ACC112 (cell line): ENCODE results near the gene AOPEP.
"Not testable (repeated sequence)": the region's sequence is repeated elsewhere in the genome, so short reads cannot be mapped to it uniquely, and the experiment has no call there.

Experiments used
- H2AFZ ChIP-seq: fragments of 200-600 bp; sonication (generic); one replicate; pipeline ENCODE4 v1.6.0; 2017; ENCODE audit warnings: antibody characterized with exemption, low read length; ENCODE audit not compliant: unreplicated experiment
- H3K27ac ChIP-seq: fragments of 200-600 bp; sonication (generic); 2 replicates; pipeline ENCODE4 v1.5.1; 2014; ENCODE audit warnings: low read depth, mild to moderate bottlenecking, antibody characterized with exemption, low read length, moderate library complexity
- H3K27me3 ChIP-seq: fragments of 200-600 bp; sonication (generic); 2 replicates; pipeline ENCODE4 v1.6.1; 2014; ENCODE audit warnings: mild to moderate bottlenecking, antibody characterized with exemption, low read length, moderate library complexity, mixed read lengths; ENCODE audit not compliant: insufficient read depth
- H3K36me3 ChIP-seq: fragments of 200-600 bp; sonication (generic); 2 replicates; pipeline ENCODE4 v1.6.1; 2016; ENCODE audit warnings: mild to moderate bottlenecking, antibody characterized with exemption, low read length, moderate library complexity, mixed read lengths; ENCODE audit not compliant: insufficient read depth
- H3K4me1 ChIP-seq: fragments of 200-600 bp; sonication (generic); one replicate; pipeline ENCODE4 v1.6.1; 2016; ENCODE audit warnings: low read length, mixed read lengths; ENCODE audit not compliant: insufficient read depth, unreplicated experiment, control insufficient read depth
- H3K4me3 ChIP-seq: fragments of 200-600 bp; sonication (generic); 2 replicates; pipeline ENCODE4 v1.5.1; 2014; ENCODE audit warnings: mild to moderate bottlenecking, low read depth, low read length
- H3K79me2 ChIP-seq: fragments of 200-600 bp; sonication (generic); one replicate; pipeline ENCODE4 v1.6.0; 2016; ENCODE audit warnings: low read length; ENCODE audit not compliant: control insufficient read depth, unreplicated experiment, insufficient read depth

Gene AOPEP

DNA sequence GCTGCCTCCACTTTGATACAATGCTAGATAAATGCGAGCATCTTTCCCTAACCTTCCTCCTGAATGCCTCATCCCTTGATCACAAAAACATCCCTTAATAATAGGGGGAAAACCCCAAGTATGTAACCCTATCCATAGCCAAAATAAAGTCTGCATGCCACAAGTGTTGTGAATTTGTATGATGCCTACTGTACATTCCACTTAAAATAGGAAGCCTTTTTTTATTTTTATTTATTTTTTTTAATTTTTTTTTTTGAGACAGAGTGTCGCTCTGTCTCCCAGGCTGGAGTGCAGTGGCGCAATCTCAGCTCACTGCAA, 207.0 kb downstream of the AOPEP start:
- Histone ChIP-seq H3K27ac (peak overlapping the region; percentile 26; the same call in 1 of the 2 replicates), H3K4me1 (peaks cover 22% of the 10 kb centered on the region), H3K36me3 (no peaks in the 10 kb centered on the region), H3K27me3 (no peaks in the 10 kb centered on the region), H3K4me3 (no peak overlapping the region), H3K79me2 (no peaks in the 10 kb centered on the region), H2AFZ (no peak overlapping the region)

DNA sequence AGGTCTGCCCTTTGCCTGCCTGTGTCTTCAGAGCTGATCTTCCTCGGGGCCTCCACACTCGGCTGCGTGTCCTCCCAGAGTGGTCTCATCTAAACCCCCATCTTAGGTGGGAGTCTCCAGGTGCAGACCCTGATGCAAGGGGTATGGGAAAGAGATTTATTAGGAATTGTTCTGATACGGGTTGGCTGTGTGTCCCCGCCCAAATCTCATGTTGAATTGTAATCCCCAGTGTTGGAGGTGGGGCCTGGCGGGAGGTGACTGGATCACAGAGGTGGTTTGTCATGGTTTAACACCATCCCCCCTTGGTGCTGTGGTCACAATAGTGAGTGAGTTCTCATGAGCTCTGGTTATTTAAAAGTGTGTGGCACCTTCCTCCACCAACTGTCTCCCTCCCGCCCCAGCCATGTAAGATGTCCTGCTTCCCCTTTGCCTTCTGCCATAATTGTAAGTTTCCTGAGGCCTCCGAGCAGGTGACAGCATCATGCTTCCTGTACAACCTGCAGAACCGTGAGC, 208.4 kb downstream of the AOPEP start:
- H3K27ac ChIP-seq, result no peak overlapping the region
- no peaks in the 10 kb centered on the region for H3K36me3 ChIP-seq
- H2AFZ ChIP-seq, result no peak overlapping the region
- no peaks in the 10 kb centered on the region for H3K79me2 ChIP-seq
- H3K27me3 ChIP-seq, result no peaks in the 10 kb centered on the region
- no peak overlapping the region for H3K4me3 ChIP-seq
- H3K4me1 ChIP-seq, result peaks cover 22% of the 10 kb centered on the region

DNA sequence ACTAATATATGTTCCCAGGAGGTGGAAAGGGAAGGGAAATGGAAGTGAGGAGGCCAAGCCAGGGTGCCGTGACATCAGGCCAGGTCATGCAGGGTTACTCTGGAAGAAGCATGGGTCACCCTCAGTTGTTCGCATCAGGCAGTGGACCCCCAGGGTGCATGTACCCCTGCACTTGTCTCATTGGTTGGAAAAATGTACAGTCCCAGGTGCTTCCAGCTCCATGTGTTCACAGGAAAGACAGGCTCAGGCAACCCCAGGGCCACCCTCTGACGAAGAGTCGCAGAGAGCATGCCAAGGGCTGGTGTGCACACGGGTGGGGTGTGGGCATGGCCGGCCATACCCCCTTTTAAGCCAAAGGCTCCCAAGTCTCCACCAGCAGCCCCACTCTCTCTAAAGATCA, 208.9 kb downstream of the AOPEP start:
- no peaks in the 10 kb centered on the region for H3K27me3 ChIP-seq
- no peaks in the 10 kb centered on the region for H3K79me2 ChIP-seq
- H3K27ac ChIP-seq, result no peak overlapping the region
- peaks cover 22% of the 10 kb centered on the region for H3K4me1 ChIP-seq
- no peak overlapping the region for H3K4me3 ChIP-seq
- H2AFZ ChIP-seq, result no peak overlapping the region
- H3K36me3 ChIP-seq, result no peaks in the 10 kb centered on the region

- Histone ChIP-seq H3K4me1 (peaks cover 31% of the 10 kb centered on the region), H3K27me3 (no peaks in the 10 kb centered on the region), H2AFZ (no peak overlapping the region), H3K79me2 (no peaks in the 10 kb centered on the region), H3K4me3 (no peak overlapping the region), H3K27ac (no peak overlapping the region), H3K36me3 (no peaks in the 10 kb centered on the region)
Measured at GRCh38 chr9:94936419-94936818, 209.9 kb downstream of the AOPEP start.

- Histone ChIP-seq H3K4me1 (peaks cover 41% of the 10 kb centered on the region), H3K27ac (peak overlapping the region; percentile 75), H2AFZ (no peak overlapping the region), H3K36me3 (no peaks in the 10 kb centered on the region), H3K79me2 (no peaks in the 10 kb centered on the region), H3K27me3 (no peaks in the 10 kb centered on the region), H3K4me3 (no peak overlapping the region)
Measured at GRCh38 chr9:94937214-94937903, 210.9 kb downstream of the AOPEP start.

GRCh38 chr9:94938384-94938783, 211.9 kb downstream of the AOPEP start:
- Histone ChIP-seq H3K4me3 (no peak overlapping the region), H3K79me2 (no peaks in the 10 kb centered on the region), H3K36me3 (no peaks in the 10 kb centered on the region), H3K27ac (peak overlapping the region; percentile 75), H3K4me1 (peaks cover 34% of the 10 kb centered on the region), H2AFZ (no peak overlapping the region), H3K27me3 (no peaks in the 10 kb centered on the region)

DNA sequence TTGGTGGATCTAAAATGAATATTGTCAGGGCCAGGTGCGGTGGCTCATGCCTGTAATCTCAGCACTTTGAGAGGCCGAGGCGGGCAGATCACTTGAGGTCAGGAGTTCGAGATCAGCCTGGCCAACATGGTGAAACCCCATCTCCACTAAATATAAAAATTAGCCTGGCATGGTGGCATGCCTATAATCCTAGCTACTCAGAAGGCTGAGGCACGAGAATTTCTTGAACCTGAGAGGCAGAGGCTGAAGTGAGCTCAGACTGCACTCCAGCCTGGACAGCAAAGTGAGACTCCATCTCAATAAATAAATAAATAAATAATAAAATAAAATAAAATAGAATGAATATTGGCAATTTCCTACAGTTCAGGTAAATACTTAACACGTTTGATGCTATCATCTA, 213.8 kb downstream of the AOPEP start:
- H3K4me3 ChIP-seq, H3K79me2 ChIP-seq, H3K27me3 ChIP-seq, H3K36me3 ChIP-seq, H3K27ac ChIP-seq, H2AFZ ChIP-seq: not testable (repeated sequence)
- H3K4me1 ChIP-seq, result peaks cover 49% of the 10 kb centered on the region

GRCh38 chr9:94941211-94941875, 214.8 kb downstream of the AOPEP start:
- Histone ChIP-seq H3K79me2 (no peaks in the 10 kb centered on the region), H3K4me1 (peaks cover 60% of the 10 kb centered on the region), H3K36me3 (no peaks in the 10 kb centered on the region), H3K27me3 (no peaks in the 10 kb centered on the region), H2AFZ (no peak overlapping the region), H3K27ac (peak overlapping the region; percentile 73), H3K4me3 (peak overlapping the region; percentile 9; the same call in 1 of the 2 replicates)

DNA sequence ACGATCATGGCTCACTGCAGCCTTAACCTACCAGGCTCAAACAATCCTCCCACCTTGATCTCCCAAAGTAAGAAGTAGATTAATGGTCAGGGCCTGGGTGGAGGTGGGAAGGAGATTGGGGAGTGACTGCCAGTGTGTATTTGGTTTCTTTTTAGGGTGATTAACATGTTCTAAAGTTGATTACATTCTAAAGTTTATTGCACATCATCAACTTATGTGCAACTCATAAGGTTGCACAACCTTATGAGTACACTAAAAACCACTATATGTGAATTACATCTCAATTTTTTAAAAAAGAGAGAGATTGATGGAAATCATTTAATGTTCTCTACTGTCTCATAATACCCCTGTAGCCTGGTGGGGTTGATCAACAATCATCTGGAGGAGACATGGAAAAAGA, 218.1 kb downstream of the AOPEP start:
- Histone ChIP-seq H3K4me1 (peaks cover 52% of the 10 kb centered on the region), H3K27ac (peak overlapping the region; percentile 88), H2AFZ (no peak overlapping the region), H3K27me3 (no peaks in the 10 kb centered on the region), H3K79me2 (no peaks in the 10 kb centered on the region), H3K36me3 (no peaks in the 10 kb centered on the region), H3K4me3 (peak overlapping the region; percentile 26; the same call in 1 of the 2 replicates)

DNA sequence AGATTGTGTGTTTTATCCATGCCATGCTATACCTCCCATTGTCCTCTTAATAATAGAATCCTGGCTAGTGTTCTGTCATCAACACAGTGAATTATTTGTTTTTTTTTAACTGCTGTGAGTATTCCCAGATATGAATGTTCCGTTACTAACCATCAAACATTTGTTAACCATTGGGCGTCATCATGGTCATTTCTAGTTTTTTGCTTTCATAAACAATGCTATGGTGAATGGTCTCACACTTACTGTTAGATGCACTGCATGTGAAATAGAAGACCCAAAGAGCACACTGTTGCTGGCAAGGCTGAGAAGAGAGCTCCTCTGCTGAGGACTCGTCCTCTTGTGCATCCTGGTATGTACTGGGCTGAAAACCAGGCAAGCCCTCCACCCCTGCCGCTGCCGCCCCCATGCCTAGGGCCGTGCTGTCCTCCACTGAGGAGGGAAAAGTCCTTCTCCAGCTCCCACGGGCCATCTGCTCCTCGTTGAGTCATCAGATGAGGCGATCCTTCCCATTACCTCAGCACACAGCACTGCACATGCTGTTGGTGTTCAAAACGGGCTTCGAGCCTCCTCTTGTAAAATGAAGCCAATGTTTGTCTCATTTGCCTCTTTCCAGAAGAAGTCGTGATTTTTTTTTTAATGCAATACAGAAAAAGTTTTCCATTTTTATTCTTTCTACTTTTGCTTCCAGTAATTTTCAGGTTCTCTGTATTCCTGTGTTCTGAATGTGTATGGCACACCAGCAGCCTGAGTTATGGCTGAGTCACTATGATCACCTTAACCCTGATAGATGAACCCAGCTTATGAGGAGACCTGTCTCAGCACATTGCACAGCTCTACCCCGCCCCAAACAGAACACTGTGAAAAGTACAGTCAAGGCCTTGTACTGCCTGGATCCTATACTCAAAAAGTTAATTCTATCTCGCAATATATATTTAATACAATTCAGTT, 219.0 kb downstream of the AOPEP start:
- Histone ChIP-seq H2AFZ (no peak overlapping the region), H3K36me3 (no peaks in the 10 kb centered on the region), H3K4me1 (peaks cover 59% of the 10 kb centered on the region), H3K4me3 (peak overlapping the region; percentile 26), H3K27me3 (no peaks in the 10 kb centered on the region), H3K27ac (peak overlapping the region; percentile 88), H3K79me2 (no peaks in the 10 kb centered on the region)
